Measurements from ENCODE around the gene HCK.
A peak's percentile ranks its signal among the peaks of the same experiment; 100 is the strongest.

HCK gene

GRCh38 chr20:32052090-32052777 is at the start of gene HCK:
Gene HCK, plus strand, starts transcription at chr20:32052242.
- no peak for DNase-seq

GRCh38 chr20:32003325-32003724 is 48.7 kb upstream of the HCK start:
- no peak for DNase-seq

- DNase-seq, result no peak
These were observed 47.1 kb upstream of the HCK start for GRCh38 chr20:32004963-32005362.

GRCh38 chr20:32006053-32006452 is 46.0 kb upstream of the HCK start:
- DNase-seq, result no peak

- no peak for DNase-seq
These were observed 44.9 kb upstream of the HCK start for GRCh38 chr20:32006841-32007786.

- DNase-seq, result no peak
These were observed 44.0 kb upstream of the HCK start for GRCh38 chr20:32007787-32008616.

GRCh38 chr20:32009564-32009963 is 42.5 kb upstream of the HCK start:
- no peak for DNase-seq

- DNase-seq, result no peak
These were observed 41.9 kb upstream of the HCK start, which contains the start of gene CCM2L for GRCh38 chr20:32010101-32010500. Gene CCM2L, plus strand, starts transcription at chr20:32010438. Its CDS starts 17 bp downstream, at chr20:32010455.

GRCh38 chr20:32010666-32011065 is 41.4 kb upstream of the HCK start:
- no peak for DNase-seq

GRCh38 chr20:32012159-32012688 is 39.8 kb upstream of the HCK start:
- no peak for DNase-seq

- no peak for DNase-seq
These were observed 38.7 kb upstream of the HCK start for GRCh38 chr20:32013326-32013725.

- DNase-seq, result peak; percentile 38
These were observed 34.3 kb upstream of the HCK start for GRCh38 chr20:32017711-32018251.

- peak; percentile 28 for DNase-seq
These were observed 33.5 kb upstream of the HCK start for GRCh38 chr20:32018269-32019155.

GRCh38 chr20:32019156-32019510 is 32.9 kb upstream of the HCK start:
- DNase-seq, result no peak

GRCh38 chr20:32019563-32020463 is 32.2 kb upstream of the HCK start:
- DNase-seq, result no peak

GRCh38 chr20:32021091-32021490 is 31.0 kb upstream of the HCK start:
- DNase-seq, result no peak

GRCh38 chr20:32024683-32025295 is 27.3 kb upstream of the HCK start:
- no peak for DNase-seq

GRCh38 chr20:32027643-32028042 is 24.4 kb upstream of the HCK start:
- DNase-seq, result no peak

GRCh38 chr20:32028647-32029372 is 23.2 kb upstream of the HCK start:
- no peak for DNase-seq

All from stimulated activated naive CD4-positive, alpha-beta T cell treated with Interleukin-2 at 50 U/mL for 16 hours (primary cell).